HG03060 (cell line): ENCODE measurements around the gene BECN2.
"Not testable (repeated sequence)": the region's sequence is repeated elsewhere in the genome, so short reads cannot be mapped to it uniquely, and the experiment has no call there.

Source experiments
- ATAC-seq: cut with Tn5 transposase; IDR thresholded peaks from one replicate; pipeline ENCODE4 v1.9.1; 2021; ENCODE audit warnings: low read depth, moderate number of reproducible peaks; ENCODE audit not compliant: unreplicated experiment

BECN2 gene

DNA sequence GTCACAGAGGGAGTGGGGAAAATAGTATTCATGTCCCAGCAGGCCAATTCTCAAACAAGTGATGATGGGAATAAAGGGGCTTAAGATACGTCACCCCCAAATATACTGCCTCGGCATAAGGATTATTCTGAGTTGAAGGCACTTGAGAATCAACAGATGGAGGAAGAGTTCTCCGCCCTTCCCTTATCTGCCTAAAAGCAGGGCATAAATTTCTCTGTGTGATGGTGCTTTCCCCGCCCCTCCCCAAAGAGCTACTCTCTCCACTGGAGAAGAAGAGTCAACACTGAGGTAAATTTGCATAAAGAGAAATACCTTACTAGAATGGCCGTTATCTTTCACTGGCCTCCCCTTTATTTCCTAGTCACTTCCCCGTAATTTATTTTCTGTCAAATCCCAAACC, 18.7 kb downstream of the BECN2 start:
- ATAC-seq = no peak

DNA sequence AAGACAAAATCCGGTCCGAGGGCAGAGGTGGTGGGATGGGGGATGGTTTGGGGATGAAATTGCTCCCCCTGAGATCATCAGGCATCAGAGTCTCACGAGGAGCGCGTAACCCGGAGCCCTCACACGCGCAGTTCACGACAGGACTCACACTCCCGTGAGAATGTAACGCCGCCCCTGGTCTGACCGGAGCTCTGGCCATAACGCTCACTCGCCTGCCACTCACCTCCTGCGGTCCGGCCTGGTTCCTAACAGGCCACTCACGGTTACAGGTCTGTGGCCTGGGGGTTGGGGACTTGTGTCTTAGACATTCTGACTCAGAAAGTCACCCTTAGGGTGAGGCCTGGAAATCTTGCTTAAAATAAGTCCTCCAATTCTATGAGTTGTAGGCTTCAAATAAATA, 21.5 kb downstream of the BECN2 start:
- no peak for ATAC-seq

DNA sequence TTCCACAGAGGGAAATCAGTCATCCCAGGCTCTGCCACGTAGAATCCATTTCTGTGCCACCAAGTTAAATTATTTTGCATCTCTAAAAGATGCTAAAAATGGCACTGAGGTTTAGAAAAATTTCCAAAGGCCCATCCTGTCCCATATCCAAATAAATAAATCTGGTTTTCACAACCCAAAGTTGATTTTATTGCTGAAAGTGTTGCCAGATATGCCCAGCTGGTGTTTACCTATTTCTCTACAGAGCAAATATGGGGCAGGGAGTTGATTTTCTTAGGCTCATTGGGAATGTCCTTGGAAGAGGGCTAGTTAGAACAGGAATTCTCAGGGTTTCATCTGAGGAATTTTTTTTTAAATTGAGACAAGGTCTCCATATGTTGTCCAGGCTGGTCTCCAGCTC, 22.4 kb downstream of the BECN2 start:
- ATAC-seq = no peak

DNA sequence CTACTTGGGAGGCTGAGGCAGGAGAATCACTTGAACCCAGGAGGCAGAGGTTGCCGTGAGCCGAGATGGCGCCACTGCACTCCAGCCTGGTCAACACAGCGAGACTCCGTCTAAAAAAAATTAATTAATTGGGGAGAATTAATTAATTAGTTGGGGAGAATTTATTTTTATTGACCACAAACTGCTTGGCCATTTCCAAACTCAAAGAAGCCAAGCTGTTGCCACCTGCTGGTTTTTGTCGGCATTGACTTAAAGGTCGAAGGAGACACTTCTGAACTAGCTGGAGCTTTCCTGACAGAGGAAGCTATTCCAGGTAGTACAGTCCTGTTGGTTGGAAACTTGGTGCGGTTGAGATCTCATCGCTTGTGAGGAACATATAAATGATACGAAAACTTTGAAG, 28.2 kb downstream of the BECN2 start:
- ATAC-seq = no peak

DNA sequence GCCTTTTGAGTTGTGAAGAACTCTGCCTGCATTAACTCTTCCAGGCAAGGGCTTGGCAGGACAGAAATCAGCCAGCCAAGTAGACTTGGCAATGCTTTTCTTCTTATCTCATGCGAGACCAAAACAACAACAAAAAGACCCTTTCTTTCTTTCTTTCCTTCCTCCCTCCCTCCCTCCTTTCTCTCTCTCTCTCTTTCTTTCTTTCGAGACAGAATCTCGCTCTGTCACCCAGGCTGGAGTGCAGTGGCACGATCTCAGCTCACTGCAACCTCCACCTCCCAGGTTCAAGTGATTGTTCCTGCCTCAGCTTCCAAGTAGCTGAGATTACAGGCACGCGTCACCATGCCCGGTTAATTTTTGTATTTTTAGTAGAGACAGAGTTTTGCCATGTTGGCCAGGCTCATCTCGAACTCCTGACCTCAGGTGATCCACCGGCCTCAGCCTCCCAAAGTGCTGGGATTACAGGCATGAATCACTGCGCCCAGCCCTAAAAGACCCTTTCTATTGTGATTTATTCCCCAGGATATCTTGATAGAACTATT, 30.9 kb downstream of the BECN2 start:
- ATAC-seq = not testable (repeated sequence)

DNA sequence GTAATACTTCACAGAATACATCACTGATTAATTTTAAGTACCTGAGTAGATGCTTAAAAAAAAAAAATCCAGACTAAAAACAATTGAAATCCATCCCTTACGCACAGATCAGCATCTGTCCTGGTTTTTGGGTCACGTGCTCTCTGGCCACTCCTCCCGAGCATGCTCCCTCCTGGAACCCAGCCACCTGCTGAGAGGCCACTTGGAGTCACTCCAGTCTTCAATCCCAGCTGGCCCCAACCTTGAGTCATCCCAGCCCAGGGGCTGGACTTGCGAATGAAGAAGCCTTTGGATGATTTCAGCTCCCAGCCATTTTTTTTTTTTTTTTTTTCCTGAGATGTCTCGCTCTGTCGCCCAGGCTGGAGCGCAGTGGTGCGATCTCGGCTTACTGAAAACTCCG, 32.5 kb downstream of the BECN2 start:
- no peak for ATAC-seq

DNA sequence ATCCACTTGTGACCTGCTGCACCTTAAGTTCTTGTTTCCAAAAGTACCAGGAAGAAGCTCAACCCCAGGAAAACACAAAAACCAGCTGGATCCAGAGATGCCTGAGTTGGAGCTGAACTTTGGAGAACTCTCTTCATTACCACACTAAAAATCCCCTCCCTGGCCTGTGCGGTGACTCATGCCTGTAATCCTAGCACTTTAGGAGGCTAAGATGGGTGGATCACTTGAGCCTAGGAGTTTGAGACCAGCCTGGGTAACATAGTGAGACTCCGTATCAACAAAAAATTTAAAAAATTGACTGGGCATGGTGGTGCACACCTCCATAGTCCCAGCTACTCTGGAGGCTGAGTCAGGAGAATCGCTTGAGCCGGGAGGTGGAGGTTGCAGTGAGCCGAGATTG, 35.2 kb downstream of the BECN2 start:
- ATAC-seq = no peak

DNA sequence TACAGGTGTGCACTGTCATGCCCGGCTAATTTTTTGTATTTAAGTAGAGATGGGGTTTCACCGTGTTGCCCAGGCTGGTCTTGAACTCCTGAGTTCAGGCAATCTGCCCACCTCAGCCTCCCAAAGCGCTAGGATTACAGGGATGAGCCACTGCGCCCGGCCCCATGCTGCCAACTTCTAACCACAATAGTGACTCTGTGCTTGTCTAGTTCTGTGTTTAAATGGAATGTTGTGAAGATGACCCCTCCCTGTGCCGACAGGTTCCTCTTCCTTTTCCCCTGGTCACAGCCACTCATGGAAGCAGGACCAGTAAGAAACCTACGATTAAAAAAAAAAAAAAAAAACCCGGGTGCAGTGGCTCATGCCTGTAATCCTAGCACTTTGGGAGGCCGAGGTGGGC, 36.6 kb downstream of the BECN2 start:
- ATAC-seq = no peak

DNA sequence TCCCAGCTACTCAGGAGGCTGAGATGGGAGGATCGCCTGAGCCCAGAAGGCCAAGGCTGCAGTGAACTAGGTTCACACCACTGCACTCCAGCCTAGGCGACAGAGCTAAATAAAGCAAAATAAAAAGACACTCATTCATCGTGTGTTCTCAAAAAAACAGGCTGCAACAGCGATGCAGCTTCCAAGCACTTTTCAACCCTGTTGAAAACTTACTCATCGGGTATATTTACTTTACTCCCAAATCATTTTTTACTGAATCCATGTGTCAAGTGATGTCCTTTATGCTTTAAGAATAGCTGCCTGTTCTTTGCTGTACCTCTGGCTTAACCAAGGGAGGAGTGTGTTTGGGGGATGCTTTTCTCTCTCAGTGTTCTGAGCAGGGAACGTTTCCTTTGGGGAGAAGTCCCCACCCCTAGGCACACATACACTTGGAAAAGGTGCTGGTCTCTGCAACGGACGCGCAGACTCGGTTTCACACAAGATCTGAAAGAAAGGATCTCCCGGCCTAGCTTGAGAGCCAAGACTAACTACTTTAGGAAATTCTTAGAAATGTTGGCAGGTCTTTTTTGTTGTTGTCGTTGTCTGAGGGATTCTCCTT, 39.9 kb downstream of the BECN2 start:
- no peak for ATAC-seq

DNA sequence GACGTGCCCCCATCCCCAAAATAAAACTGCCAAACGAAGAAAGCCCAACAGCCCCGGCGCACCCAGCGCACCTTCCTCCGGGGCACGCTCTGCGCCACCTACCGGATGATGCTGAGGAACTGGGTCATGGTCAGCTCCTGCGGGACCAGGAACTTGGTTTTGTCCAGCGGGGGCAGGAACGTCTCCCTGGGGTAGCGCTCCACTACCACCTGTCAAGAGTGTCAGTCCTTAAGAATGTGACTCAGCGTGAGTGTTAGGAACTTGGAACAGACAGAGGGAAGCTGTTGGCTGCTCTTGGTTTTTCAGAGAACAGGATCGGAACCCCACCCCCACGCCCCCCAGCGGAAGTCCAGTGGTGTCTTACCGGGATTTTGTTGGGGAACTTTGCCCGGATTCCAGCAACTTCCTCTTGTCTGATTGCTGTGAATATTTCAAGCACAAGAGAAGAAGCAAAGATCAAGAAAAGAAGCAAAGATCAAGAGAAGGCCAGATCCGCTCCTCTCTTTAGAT, 40.9 kb downstream of the BECN2 start:
- ATAC-seq = no peak

DNA sequence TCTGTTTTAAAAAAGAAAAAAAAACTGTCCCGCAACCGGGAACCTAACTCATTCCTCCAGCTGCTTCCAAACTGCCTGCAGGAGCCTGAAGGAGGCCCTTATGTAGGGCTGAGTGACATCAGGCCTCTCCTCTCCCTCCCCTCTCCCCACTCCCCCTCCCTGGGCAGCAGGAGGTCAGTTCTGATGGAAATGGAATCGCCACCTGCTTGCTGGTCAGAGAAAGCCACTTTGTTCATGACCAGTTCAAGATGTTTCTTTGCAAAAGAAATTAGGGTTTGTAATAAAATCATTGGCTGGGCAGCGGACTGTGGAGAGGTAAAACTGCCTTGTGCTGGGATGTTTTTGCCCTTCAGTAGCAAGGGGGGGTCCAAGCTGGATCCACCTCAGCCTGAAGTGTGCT, 41.5 kb downstream of the BECN2 start, which contains the start of gene MAP1LC3C:
Gene MAP1LC3C, minus strand, starts transcription at position 73 of the 400 bp plus-strand sequence. CDS start 90 bp downstream, outside the sequence.
- no peak for ATAC-seq

DNA sequence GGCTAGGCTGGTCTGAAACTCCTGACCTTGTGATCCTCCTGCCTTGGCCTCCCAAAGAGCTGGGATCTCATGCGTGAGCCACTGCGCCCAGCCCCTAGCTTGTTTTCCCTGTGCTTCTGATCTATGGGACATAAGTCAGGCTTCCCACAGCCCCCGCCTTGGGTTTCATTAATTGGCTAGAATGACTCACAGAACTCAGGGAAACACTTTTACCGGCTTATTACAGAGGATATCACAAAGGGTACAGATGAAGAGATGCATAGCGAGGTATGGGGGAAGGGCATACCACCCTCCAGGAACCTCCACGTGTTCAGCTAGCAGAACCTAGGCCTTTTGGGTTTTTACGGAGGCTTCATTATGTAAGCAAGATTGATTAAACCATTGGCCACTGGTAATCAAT, 42.9 kb downstream of the BECN2 start:
- ATAC-seq = no peak

DNA sequence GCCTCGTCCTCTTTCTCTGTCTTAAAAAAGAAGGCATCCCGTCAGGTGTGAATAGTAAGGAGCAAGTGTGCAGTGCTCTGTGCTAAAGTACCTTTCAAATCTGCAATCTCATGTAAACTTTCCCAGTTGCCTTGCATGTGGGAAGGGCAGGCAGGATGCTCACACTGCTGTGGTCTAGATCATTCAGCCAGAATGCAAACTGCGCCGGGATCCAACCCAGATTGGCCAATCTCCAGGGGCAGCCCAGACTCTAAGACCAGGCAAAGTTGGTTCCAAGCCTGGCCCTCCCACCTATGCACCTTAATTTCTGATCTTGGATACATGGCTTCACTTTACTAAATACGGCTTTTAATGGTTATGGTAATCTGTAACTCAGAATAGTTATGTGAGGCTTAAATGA, 44.5 kb downstream of the BECN2 start:
- no peak for ATAC-seq

DNA sequence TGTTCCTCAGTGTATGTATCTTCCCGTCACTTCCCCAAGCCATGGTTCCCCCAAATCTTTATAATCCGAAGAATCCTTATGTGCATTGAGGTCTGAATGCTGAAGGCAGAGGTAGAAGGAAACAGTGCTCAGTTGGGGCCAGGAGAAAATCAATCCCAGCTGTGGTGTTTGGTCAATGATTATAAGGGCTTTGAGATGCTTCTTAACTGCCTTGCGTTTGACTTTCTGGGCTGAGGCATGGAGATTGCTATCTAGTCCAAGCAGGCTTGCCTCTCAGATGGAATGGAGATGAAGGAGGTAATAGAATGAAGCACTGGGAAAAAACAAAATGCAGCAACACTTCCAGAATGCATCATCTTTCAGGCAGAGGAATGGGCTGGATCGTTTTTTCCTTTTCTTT, 44.9 kb downstream of the BECN2 start:
- ATAC-seq = no peak

DNA sequence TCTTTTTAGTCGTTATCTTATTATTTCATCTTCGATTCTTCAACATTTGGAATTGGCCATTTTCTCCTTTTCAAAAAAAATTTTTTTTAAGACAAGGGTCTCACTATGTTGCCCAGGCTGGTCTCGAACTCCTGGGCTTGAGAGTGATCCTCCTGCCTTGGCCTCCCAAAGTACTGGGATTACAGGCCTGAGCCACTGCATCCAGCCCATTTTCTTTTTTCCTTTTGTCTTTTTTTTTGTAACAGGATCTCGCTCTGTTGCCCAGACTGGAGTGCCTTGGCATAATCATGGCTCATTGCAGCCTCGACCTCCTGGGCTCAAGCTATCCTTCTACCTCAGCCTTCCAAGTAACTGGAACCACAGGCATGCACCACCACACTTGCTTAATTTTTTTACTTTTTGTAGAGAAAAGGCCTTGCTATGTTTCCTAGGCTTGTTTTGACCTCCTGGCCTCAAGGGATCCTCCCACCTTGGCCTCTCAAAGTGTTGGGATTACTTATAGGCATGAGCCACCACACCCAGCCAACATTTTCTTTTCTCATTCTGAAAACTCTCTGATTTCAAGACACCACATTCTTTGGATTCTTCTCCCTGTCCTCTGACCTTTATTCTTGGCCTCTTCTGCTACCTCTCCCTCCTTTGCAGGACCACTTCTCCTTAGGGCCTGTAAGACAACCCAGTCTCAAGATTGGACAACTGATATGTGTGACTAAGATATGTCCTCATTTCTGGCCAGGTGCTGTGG, 47.4 kb downstream of the BECN2 start:
- no peak for ATAC-seq

DNA sequence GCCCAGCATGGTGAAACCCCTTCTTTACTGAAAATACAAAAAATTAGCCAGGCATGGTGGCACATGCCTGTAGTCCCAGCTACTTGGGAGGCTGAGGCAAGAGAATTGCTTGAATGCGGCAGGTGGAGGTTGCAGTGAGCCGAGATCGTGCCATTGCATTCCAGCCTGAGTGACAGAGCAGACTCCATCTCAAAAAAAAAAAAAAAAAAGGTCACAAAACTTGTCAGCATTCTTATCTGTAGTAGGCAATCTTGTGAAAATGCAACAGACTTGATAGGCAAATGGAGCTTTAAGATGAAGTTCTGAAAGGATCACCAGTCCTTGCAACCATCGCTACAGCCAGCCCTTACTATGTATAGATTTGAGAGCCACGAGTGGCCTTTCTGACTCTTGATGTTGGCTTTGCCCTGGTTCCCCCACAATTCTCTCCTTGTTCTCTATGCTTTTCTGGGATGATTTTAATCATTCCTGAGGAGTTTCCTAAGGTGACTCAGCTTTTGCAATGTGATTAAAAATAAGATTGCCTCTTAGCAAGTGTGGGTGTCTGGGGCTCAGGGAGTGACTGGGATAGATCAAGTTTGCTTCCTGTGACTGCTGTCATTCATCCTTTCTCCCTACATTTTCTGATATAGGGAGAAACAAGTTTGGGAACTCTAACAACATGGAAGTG, 48.4 kb downstream of the BECN2 start:
- no peak for ATAC-seq

DNA sequence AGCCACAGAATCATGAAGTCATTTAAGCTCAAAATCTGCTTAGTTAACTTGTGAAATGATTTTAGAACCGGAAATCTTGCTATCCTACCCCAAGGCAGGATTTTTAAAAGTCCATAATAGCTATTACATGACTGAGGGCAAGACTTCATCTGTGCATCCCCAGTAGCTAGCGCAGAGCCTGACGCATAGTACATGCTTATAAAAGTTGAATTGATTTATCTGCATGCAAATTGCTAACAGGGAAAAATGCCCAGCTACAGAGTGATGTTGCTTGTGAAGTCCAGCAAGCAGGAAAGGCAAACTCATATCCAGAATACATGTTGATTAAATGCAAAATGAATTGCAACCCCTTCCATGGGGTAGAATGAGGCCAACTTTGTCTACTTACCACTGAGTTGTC, 49.4 kb downstream of the BECN2 start:
- no peak for ATAC-seq
